Activated CD4-positive, alpha-beta memory T cell treated with anti-CD3 and anti-CD28 coated beads for 36 hours (primary cell): ENCODE data around the gene MICAL1. TPM values are rescaled to one million over a fixed set of nuclear protein-coding genes. Genes with fewer than 3 reads are reported as not detected.

Experiments used
- CTCF ChIA-PET: fragments of 350-600 bp; sonication (Branson Sonifier 250); formaldehyde crosslinking; loops from one replicate; lab custom pipeline; 2021; ENCODE audit warnings: antibody characterized with exemption, inconsistent platforms; lab: Charles Lee
- POLR2A ChIA-PET: fragments of 350-600 bp; sonication (Branson Sonifier 250); formaldehyde crosslinking; loops from one replicate; lab custom pipeline; 2021; ENCODE audit warnings: antibody characterized with exemption; lab: Charles Lee
- DNase-seq: peaks from one replicate; pipeline ENCODE4 v3.0.0-alpha.2; 2020
- H3K27ac Mint-ChIP-seq: one replicate; pipeline ENCODE4 v1.8.0; 2021; ENCODE audit warnings: mixed read lengths
- H3K27me3 Mint-ChIP-seq: one replicate; pipeline ENCODE4 v1.8.0; 2021; ENCODE audit warnings: mixed read lengths
- H3K36me3 Mint-ChIP-seq: one replicate; pipeline ENCODE4 v1.8.0; 2021; ENCODE audit warnings: mixed read lengths
- H3K4me1 Mint-ChIP-seq: one replicate; pipeline ENCODE4 v1.8.0; 2021; ENCODE audit warnings: low read depth, mixed read lengths
- H3K4me3 Mint-ChIP-seq: one replicate; pipeline ENCODE4 v1.8.0; 2021; ENCODE audit warnings: mild to moderate bottlenecking, mixed read lengths
- H3K9me3 Mint-ChIP-seq: one replicate; pipeline ENCODE4 v1.8.0; 2021; ENCODE audit warnings: mixed read lengths
- intact Hi-C: fragments of 100-400 bp; cut with micrococcal nuclease; formaldehyde crosslinking; loops from one replicate; pipeline ENCODE4 v1.15.1; 2023
- total RNA-seq, 2 experiments: library from RNA; stranded (reverse); gene quantifications; one replicate each; pipeline ENCODE4 v1.2.3, GENCODE V29; 2021

Gene MICAL1
- total RNA-seq, 2 experiments from 2014 or later = 39.4 to 45.0 TPM

GRCh38 chr6:109452181-109452580, 3.4 kb downstream of the MICAL1 start:
- Mint-ChIP-seq H3K27ac (no peak overlapping the region), H3K9me3 (no peaks in the 10 kb centered on the region), H3K27me3 (no peaks in the 10 kb centered on the region), H3K36me3 (peaks cover 13% of the 10 kb centered on the region), H3K4me1 (peaks cover 47% of the 10 kb centered on the region), H3K4me3 (no peak overlapping the region)
- CTCF ChIA-PET = interaction anchor here (0.6 kb wide), 1 partner anchor 10 kb away, joined by 3 read pairs; no protein-coding TSS in a partner anchor
- DNase-seq = no peak
- intact Hi-C loops = no loop called here
- POLR2A ChIA-PET = interaction anchor here (2.5 to 5.5 kb wide), 2 partner anchors 8 to 11 kb away, joined by 7 to 37 read pairs; partner anchors contain the start of genes PPIL6 and SMPD2

GRCh38 chr6:109451376-109451775, 4.2 kb downstream of the MICAL1 start:
- no peak overlapping the region for H3K4me3 Mint-ChIP-seq
- H3K27ac Mint-ChIP-seq = no peak overlapping the region
- intact Hi-C loops = no loop called here
- H3K27me3 Mint-ChIP-seq = no peaks in the 10 kb centered on the region
- no peak for DNase-seq
- no peaks in the 10 kb centered on the region for H3K9me3 Mint-ChIP-seq
- CTCF ChIA-PET = interaction anchor here (0.6 kb wide), 1 partner anchor 9 kb away, joined by 3 read pairs; no protein-coding TSS in a partner anchor
- peaks cover 13% of the 10 kb centered on the region for H3K36me3 Mint-ChIP-seq
- H3K4me1 Mint-ChIP-seq = peaks cover 39% of the 10 kb centered on the region
- POLR2A ChIA-PET = no interaction called here

GRCh38 chr6:109450801-109451200, 4.8 kb downstream of the MICAL1 start:
- ChIA-PET CTCF (interaction anchor here (1.2 kb wide), 1 partner anchor 10 kb away, joined by 3 read pairs; the partner anchor contains the start of genes PPIL6 and SMPD2), POLR2A (interaction anchor here (1.3 kb wide), 1 partner anchor 9 kb away, joined by 8 read pairs; no protein-coding TSS in a partner anchor)
- Mint-ChIP-seq H3K36me3 (peaks cover 13% of the 10 kb centered on the region), H3K27ac (no peak overlapping the region), H3K4me3 (no peak overlapping the region), H3K27me3 (no peaks in the 10 kb centered on the region), H3K4me1 (peaks cover 37% of the 10 kb centered on the region), H3K9me3 (no peaks in the 10 kb centered on the region)
- DNase-seq = no peak
- intact Hi-C loops = no loop called here

- Mint-ChIP-seq H3K27me3 (no peaks in the 10 kb centered on the region), H3K9me3 (no peaks in the 10 kb centered on the region), H3K4me3 (no peak overlapping the region), H3K4me1 (peaks cover 37% of the 10 kb centered on the region), H3K27ac (peak overlapping the region; percentile 70), H3K36me3 (peaks cover 16% of the 10 kb centered on the region)
- intact Hi-C loops = no loop called here
- ChIA-PET CTCF (interaction anchor here (1.2 kb wide), 1 partner anchor 10 kb away, joined by 3 read pairs; the partner anchor contains the start of genes PPIL6 and SMPD2), POLR2A (interaction anchor here (0.6 to 1.3 kb wide), 2 partner anchors 9 to 14 kb away, joined by 4 to 8 read pairs; no protein-coding TSS in a partner anchor)
- peak; percentile 53 for DNase-seq
Observed at GRCh38 chr6:109449795-109450673, 5.5 kb downstream of the MICAL1 start.

GRCh38 chr6:109449064-109449794, 6.3 kb downstream of the MICAL1 start:
- intact Hi-C loops = no loop called here
- CTCF ChIA-PET = interaction anchor here (0.8 to 1.4 kb wide), 2 partner anchors 11 to 591 kb away, joined by 3 to 5 read pairs; no protein-coding TSS in a partner anchor
- H3K27ac Mint-ChIP-seq = peak overlapping the region; percentile 70

GRCh38 chr6:109448615-109449014, 7.0 kb downstream of the MICAL1 start:
- peaks cover 14% of the 10 kb centered on the region for H3K36me3 Mint-ChIP-seq
- H3K4me1 Mint-ChIP-seq = peaks cover 26% of the 10 kb centered on the region
- H3K27me3 Mint-ChIP-seq = no peaks in the 10 kb centered on the region
- CTCF ChIA-PET = interaction anchor here (0.8 to 1.4 kb wide), 2 partner anchors 11 to 591 kb away, joined by 3 to 5 read pairs; no protein-coding TSS in a partner anchor
- H3K4me3 Mint-ChIP-seq = no peak overlapping the region
- intact Hi-C loops = no loop called here
- H3K27ac Mint-ChIP-seq = peak overlapping the region; percentile 5
- no peak for DNase-seq
- no peaks in the 10 kb centered on the region for H3K9me3 Mint-ChIP-seq
- POLR2A ChIA-PET = no interaction called here

More at GRCh38 chr6:109449064-109449794, 6.3 kb downstream of the MICAL1 start:
- DNase-seq = no peak
- Mint-ChIP-seq H3K4me3 (no peak overlapping the region), H3K9me3 (no peaks in the 10 kb centered on the region), H3K27me3 (no peaks in the 10 kb centered on the region), H3K4me1 (peaks cover 32% of the 10 kb centered on the region), H3K36me3 (peaks cover 16% of the 10 kb centered on the region)
- POLR2A ChIA-PET = interaction anchor here (1.3 kb wide), 1 partner anchor 8 kb away, joined by 8 read pairs; no protein-coding TSS in a partner anchor

- Mint-ChIP-seq H3K36me3 (peaks cover 20% of the 10 kb centered on the region), H3K4me1 (peaks cover 25% of the 10 kb centered on the region), H3K9me3 (no peaks in the 10 kb centered on the region), H3K27ac (peak overlapping the region; percentile 5), H3K27me3 (no peaks in the 10 kb centered on the region), H3K4me3 (no peak overlapping the region)
- ChIA-PET POLR2A (no interaction called here), CTCF (interaction anchor here (0.8 to 1.4 kb wide), 2 partner anchors 12 to 592 kb away, joined by 3 to 5 read pairs; no protein-coding TSS in a partner anchor)
- intact Hi-C loops = no loop called here
- DNase-seq = no peak
Observed at GRCh38 chr6:109447878-109448555, 7.6 kb downstream of the MICAL1 start.

GRCh38 chr6:109447087-109447486, 8.5 kb downstream of the MICAL1 start:
- Mint-ChIP-seq H3K27ac (no peak overlapping the region), H3K36me3 (peaks cover 22% of the 10 kb centered on the region), H3K27me3 (no peaks in the 10 kb centered on the region), H3K4me3 (no peak overlapping the region), H3K9me3 (no peaks in the 10 kb centered on the region), H3K4me1 (peaks cover 26% of the 10 kb centered on the region)
- intact Hi-C loops = no loop called here
- CTCF ChIA-PET = interaction anchor here (6.0 kb wide), 1 partner anchor 8 kb away, joined by 37 read pairs; the partner anchor contains the start of gene MICAL1
- no peak for DNase-seq
- POLR2A ChIA-PET = no interaction called here

- no peak overlapping the region for H3K27ac Mint-ChIP-seq
- H3K4me3 Mint-ChIP-seq = no peak overlapping the region
- H3K36me3 Mint-ChIP-seq = peaks cover 18% of the 10 kb centered on the region
- ChIA-PET POLR2A (no interaction called here), CTCF (interaction anchor here (6.0 kb wide), 1 partner anchor 9 kb away, joined by 37 read pairs; the partner anchor contains the start of gene MICAL1)
- peaks cover 31% of the 10 kb centered on the region for H3K4me1 Mint-ChIP-seq
- DNase-seq = no peak
- H3K27me3 Mint-ChIP-seq = no peaks in the 10 kb centered on the region
- H3K9me3 Mint-ChIP-seq = no peaks in the 10 kb centered on the region
- intact Hi-C loops = no loop called here
Observed at GRCh38 chr6:109446541-109446940, 9.0 kb downstream of the MICAL1 start.

GRCh38 chr6:109446072-109446471, 9.5 kb downstream of the MICAL1 start:
- H3K36me3 Mint-ChIP-seq = peaks cover 19% of the 10 kb centered on the region
- H3K4me1 Mint-ChIP-seq = peaks cover 34% of the 10 kb centered on the region
- ChIA-PET CTCF (interaction anchor here (6.0 kb wide), 1 partner anchor 9 kb away, joined by 37 read pairs; the partner anchor contains the start of gene MICAL1), POLR2A (no interaction called here)
- no peaks in the 10 kb centered on the region for H3K9me3 Mint-ChIP-seq
- no peak for DNase-seq
- H3K4me3 Mint-ChIP-seq = no peak overlapping the region
- intact Hi-C loops = no loop called here
- no peaks in the 10 kb centered on the region for H3K27me3 Mint-ChIP-seq
- H3K27ac Mint-ChIP-seq = no peak overlapping the region

GRCh38 chr6:109445382-109445781, 10.2 kb downstream of the MICAL1 start:
- peaks cover 17% of the 10 kb centered on the region for H3K36me3 Mint-ChIP-seq
- no peaks in the 10 kb centered on the region for H3K27me3 Mint-ChIP-seq
- no peak for DNase-seq
- H3K4me3 Mint-ChIP-seq = no peak overlapping the region
- peak overlapping the region; percentile 24 for H3K27ac Mint-ChIP-seq
- H3K4me1 Mint-ChIP-seq = peaks cover 30% of the 10 kb centered on the region
- no peaks in the 10 kb centered on the region for H3K9me3 Mint-ChIP-seq
- intact Hi-C loops = no loop called here
- POLR2A ChIA-PET = interaction anchor here (1.3 kb wide), 1 partner anchor 10 kb away, joined by 4 read pairs; the partner anchor contains the start of gene MICAL1
- CTCF ChIA-PET = interaction anchor here (6.0 kb wide), 1 partner anchor 10 kb away, joined by 37 read pairs; the partner anchor contains the start of gene MICAL1
